ENCODE measurements around the gene TWIST1. TPM values are rescaled to one million over a fixed set of nuclear protein-coding genes. Genes with fewer than 3 reads are reported as not detected.

Gene TWIST1
- total and polyA plus RNA-seq, 2 of the 13 experiments (the other 11 are each of a cell fraction or from before 2014, with no cell fraction given) = not detected

DNA sequence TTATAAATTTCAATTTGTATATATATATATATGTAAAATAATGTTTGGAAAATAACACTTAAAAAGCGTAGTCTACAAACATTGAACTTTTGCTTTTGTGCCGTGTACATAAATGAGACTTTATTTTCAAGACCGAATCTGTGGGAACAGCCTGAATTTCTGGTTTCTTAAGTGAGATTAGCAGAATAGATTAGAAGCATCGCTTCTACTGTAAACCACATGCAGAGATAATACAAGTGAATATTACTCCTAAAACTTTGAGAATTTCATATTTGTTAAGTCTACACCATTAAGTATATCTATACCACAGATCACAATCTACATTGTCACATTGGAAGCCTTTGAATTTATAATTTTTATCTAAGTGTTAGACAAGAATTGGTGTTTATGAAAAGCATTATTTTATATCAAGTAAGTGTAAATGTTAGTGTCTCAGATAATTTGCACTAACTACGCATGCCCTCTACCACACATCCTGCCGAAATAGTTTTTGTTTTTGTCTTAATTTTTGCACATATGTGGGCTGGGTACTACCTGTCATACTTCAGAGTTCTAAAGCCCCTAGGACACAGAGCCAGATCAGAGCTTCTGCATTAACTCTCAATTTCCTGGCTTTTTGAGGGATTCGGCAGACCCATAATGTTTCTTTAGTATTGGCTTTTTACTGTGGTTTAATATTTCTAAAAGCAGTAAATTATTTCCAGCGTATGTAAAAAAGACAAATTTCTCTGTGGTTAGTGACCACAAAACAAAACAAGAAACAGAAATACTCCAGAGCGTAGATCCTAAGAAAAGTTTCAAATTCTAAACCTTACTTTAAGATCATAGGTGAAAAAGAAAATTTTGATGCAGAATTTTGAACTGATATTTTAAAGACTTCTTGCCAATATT is 20.0 kb downstream of the TWIST1 start (continued):
- TF ChIP-seq, protein P1, sequence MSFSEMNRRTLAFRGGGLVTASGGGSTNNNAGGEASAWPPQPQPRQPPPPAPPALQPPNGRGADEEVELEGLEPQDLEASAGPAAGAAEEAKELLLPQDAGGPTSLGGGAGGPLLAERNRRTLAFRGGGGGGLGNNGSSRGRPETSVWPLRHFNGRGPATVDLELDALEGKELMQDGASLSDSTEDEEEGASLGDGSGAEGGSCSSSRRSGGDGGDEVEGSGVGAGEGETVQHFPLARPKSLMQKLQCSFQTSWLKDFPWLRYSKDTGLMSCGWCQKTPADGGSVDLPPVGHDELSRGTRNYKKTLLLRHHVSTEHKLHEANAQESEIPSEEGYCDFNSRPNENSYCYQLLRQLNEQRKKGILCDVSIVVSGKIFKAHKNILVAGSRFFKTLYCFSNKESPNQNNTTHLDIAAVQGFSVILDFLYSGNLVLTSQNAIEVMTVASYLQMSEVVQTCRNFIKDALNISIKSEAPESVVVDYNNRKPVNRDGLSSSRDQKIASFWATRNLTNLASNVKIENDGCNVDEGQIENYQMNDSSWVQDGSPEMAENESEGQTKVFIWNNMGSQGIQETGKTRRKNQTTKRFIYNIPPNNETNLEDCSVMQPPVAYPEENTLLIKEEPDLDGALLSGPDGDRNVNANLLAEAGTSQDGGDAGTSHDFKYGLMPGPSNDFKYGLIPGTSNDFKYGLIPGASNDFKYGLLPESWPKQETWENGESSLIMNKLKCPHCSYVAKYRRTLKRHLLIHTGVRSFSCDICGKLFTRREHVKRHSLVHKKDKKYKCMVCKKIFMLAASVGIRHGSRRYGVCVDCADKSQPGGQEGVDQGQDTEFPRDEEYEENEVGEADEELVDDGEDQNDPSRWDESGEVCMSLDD (CRISPR knock-in tag; IDR thresholded peaks at IDR 0.05; ENCODE audit: borderline replicate concordance) = no peak

DNA sequence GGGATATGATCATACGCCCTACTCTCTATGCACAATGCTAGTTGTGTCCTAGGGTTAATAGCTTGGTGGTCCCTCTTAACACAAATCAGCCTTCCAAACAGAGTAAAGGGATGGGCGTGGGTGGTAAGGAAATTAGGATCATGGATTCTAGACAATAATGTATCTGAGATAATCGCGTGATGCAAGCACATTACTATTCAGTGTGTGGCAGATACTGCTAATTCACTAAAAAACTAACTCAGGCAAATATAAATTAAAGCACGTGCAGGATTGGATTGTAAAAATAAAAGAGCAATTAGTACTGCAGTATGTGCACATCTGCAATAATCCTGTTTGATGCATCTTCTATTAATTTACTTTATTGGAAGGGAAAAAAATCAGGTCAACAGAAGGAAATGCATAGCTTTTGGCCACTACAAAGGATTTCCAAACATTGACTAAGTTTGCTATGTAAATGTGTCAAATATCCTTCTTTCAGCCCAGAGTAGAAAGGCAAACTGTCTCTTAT is 22.0 kb downstream of the TWIST1 start:
- no peak overlapping the region for H3K4me2 ChIP-seq (ENCODE audit: low read depth, low read length)
- no peaks in the 10 kb centered on the region for H3K79me2 ChIP-seq (ENCODE audit: insufficient read depth, low read length)
- no peak overlapping the region for H3K9ac ChIP-seq (ENCODE audit: insufficient read depth, low read depth, low read length)
- FAIRE-seq = no peak
- H2AFZ ChIP-seq (ENCODE audit: low read length) = no peak overlapping the region
- WGBS (ENCODE audit: low lambda C conversion rate) = 10% methylated on average over 5 of the region's 5 CpGs
- in situ Hi-C loops (cut with HindIII; ENCODE audit: extremely low pct_ligation_motif_present, low pct_unique_long_range_greater_than_20kb) (no loop called here), intact Hi-C loops (cut with micrococcal nuclease; ENCODE audit: unreplicated experiment) (no loop called here)
- DNase-seq (ENCODE audit: low spot score) = no peak
- no peak for ATAC-seq
- H3K4me1 ChIP-seq (ENCODE audit: insufficient read depth, low read length) = no peaks in the 10 kb centered on the region
- no peaks in the 10 kb centered on the region for H3K9me3 ChIP-seq (ENCODE audit: low read length)
- no peaks in the 10 kb centered on the region for H3K27me3 ChIP-seq (ENCODE audit: control insufficient read depth in 1 of 2, insufficient read depth in 2 of 2, low read length in 2 of 2)
- H4K20me1 ChIP-seq (ENCODE audit: insufficient read depth, low read length) = no peaks in the 10 kb centered on the region
- ChIA-PET CTCF (ENCODE audit: low intra/inter-chr PET ratio, low total read pairs) (no interaction called here), POLR2A (no interaction called here)
- H3K36me3 ChIP-seq (replicated peaks in 1 of 2; ENCODE audit: control insufficient read depth in 1 of 2, insufficient read depth in 2 of 2, low read length in 2 of 2) = no peaks in the 10 kb centered on the region
- H3K4me3 ChIP-seq (replicated peaks in 1 of 3; ENCODE audit: insufficient read depth in 1 of 3, low read depth in 2 of 3, low read length in 3 of 3) = no peak overlapping the region
- no peak overlapping the region for H3K27ac ChIP-seq (ENCODE audit: extremely low read length, insufficient read depth, low read length)
- BruUV-seq (replicated peaks) = no TSS peak
- TF ChIP-seq ZNF44 (CRISPR knock-in tag; IDR thresholded peaks at IDR 0.05) (no peak), MXI1 (IDR thresholded peaks at IDR 0.05; ENCODE audit: borderline replicate concordance, low read depth, low read length) (no peak), GFI1 (CRISPR knock-in tag; IDR thresholded peaks at IDR 0.05; ENCODE audit: borderline replicate concordance) (no peak), ATF1 (CRISPR knock-in tag; IDR thresholded peaks at IDR 0.05) (no peak), GATAD1 (CRISPR knock-in tag; IDR thresholded peaks at IDR 0.05) (no peak)
- TF ChIP-seq, protein P2, sequence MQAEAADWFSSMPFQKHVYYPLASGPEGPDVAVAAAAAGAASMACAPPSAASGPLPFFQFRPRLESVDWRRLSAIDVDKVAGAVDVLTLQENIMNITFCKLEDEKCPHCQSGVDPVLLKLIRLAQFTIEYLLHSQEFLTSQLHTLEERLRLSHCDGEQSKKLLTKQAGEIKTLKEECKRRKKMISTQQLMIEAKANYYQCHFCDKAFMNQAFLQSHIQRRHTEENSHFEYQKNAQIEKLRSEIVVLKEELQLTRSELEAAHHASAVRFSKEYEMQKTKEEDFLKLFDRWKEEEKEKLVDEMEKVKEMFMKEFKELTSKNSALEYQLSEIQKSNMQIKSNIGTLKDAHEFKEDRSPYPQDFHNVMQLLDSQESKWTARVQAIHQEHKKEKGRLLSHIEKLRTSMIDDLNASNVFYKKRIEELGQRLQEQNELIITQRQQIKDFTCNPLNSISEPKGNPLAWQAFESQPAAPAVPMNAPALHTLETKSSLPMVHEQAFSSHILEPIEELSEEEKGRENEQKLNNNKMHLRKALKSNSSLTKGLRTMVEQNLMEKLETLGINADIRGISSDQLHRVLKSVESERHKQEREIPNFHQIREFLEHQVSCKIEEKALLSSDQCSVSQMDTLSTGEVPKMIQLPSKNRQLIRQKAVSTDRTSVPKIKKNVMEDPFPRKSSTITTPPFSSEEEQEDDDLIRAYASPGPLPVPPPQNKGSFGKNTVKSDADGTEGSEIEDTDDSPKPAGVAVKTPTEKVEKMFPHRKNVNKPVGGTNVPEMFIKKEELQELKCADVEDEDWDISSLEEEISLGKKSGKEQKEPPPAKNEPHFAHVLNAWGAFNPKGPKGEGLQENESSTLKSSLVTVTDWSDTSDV (CRISPR knock-in tag; IDR thresholded peaks at IDR 0.05) = no peak
- TF ChIP-seq, protein P3, sequence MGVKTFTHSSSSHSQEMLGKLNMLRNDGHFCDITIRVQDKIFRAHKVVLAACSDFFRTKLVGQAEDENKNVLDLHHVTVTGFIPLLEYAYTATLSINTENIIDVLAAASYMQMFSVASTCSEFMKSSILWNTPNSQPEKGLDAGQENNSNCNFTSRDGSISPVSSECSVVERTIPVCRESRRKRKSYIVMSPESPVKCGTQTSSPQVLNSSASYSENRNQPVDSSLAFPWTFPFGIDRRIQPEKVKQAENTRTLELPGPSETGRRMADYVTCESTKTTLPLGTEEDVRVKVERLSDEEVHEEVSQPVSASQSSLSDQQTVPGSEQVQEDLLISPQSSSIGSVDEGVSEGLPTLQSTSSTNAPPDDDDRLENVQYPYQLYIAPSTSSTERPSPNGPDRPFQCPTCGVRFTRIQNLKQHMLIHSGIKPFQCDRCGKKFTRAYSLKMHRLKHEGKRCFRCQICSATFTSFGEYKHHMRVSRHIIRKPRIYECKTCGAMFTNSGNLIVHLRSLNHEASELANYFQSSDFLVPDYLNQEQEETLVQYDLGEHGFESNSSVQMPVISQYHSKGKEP (CRISPR knock-in tag; IDR thresholded peaks at IDR 0.05) = no peak
- TF ChIP-seq, protein P4, sequence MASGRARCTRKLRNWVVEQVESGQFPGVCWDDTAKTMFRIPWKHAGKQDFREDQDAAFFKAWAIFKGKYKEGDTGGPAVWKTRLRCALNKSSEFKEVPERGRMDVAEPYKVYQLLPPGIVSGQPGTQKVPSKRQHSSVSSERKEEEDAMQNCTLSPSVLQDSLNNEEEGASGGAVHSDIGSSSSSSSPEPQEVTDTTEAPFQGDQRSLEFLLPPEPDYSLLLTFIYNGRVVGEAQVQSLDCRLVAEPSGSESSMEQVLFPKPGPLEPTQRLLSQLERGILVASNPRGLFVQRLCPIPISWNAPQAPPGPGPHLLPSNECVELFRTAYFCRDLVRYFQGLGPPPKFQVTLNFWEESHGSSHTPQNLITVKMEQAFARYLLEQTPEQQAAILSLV (CRISPR knock-in tag; IDR thresholded peaks at IDR 0.05; ENCODE audit: borderline replicate concordance) = no peak
- TF ChIP-seq, protein P5, sequence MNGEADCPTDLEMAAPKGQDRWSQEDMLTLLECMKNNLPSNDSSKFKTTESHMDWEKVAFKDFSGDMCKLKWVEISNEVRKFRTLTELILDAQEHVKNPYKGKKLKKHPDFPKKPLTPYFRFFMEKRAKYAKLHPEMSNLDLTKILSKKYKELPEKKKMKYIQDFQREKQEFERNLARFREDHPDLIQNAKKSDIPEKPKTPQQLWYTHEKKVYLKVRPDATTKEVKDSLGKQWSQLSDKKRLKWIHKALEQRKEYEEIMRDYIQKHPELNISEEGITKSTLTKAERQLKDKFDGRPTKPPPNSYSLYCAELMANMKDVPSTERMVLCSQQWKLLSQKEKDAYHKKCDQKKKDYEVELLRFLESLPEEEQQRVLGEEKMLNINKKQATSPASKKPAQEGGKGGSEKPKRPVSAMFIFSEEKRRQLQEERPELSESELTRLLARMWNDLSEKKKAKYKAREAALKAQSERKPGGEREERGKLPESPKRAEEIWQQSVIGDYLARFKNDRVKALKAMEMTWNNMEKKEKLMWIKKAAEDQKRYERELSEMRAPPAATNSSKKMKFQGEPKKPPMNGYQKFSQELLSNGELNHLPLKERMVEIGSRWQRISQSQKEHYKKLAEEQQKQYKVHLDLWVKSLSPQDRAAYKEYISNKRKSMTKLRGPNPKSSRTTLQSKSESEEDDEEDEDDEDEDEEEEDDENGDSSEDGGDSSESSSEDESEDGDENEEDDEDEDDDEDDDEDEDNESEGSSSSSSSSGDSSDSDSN (CRISPR knock-in tag; IDR thresholded peaks at IDR 0.05) = no peak

Data from HepG2 (cell line).